Measurements from ENCODE around the gene HIPK2.

DNA sequence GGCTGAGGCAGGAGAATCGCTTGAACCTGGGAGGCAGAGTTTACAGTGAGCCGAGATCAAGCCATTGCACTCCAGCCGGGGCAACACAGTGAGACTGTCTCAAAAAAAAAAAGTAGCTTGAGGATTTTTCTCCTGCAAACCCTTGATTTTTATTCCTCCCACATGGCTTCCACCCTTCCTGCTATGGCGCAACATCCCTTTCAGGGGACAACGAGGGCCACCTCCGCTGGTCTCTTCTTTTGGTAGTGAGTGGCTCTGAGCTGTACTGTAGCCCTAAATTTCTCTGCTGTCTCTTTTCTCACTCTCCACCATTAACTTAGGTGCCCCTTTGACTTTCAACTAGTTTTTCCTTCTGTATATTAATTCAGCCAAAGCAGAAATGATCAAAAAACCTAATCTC lies 113.4 kb downstream of the HIPK2 start:
- TF ChIP-seq, protein P1, sequence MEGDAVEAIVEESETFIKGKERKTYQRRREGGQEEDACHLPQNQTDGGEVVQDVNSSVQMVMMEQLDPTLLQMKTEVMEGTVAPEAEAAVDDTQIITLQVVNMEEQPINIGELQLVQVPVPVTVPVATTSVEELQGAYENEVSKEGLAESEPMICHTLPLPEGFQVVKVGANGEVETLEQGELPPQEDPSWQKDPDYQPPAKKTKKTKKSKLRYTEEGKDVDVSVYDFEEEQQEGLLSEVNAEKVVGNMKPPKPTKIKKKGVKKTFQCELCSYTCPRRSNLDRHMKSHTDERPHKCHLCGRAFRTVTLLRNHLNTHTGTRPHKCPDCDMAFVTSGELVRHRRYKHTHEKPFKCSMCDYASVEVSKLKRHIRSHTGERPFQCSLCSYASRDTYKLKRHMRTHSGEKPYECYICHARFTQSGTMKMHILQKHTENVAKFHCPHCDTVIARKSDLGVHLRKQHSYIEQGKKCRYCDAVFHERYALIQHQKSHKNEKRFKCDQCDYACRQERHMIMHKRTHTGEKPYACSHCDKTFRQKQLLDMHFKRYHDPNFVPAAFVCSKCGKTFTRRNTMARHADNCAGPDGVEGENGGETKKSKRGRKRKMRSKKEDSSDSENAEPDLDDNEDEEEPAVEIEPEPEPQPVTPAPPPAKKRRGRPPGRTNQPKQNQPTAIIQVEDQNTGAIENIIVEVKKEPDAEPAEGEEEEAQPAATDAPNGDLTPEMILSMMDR (IDR thresholded peaks at IDR 0.05), result no peak
- TF ChIP-seq POLR2A (IDR thresholded peaks at IDR 0.05; ENCODE audit: low read depth), result no peak
